H1 (cell line): ENCODE measurements around the gene NLRP11. TPM values are rescaled to one million over a fixed set of nuclear protein-coding genes. Genes with fewer than 3 reads are reported as not detected.

Experiments used
- CTCF ChIA-PET: fragments of 300-600 bp; sonication (Branson Sonifier 250); formaldehyde crosslinking; loops from one replicate; lab custom pipeline; 2021; ENCODE audit not compliant: partially characterized antibody; lab: Charles Lee
- POLR2A ChIA-PET: fragments of 300-600 bp; sonication (Branson Sonifier 250); formaldehyde crosslinking; loops from one replicate; lab custom pipeline; 2021; ENCODE audit warnings: inconsistent platforms; ENCODE audit not compliant: partially characterized antibody; lab: Charles Lee
- DNase-seq, 2 experiments: peaks; one replicate each; pipeline versions ENCODE4 v3.0.0 to v3.0.0-alpha.2; 2010 to 2022; ENCODE audit warnings: low spot score in 2 of 2, low read depth in 1 of 2, mixed read lengths in 1 of 2
- FAIRE-seq: peaks from 2 replicates; lab custom pipeline; 2011; peaks lifted over from hg19 to GRCh38; lab: Jason Lieb, UNC
- H2AFZ ChIP-seq: 2 replicates; pipeline ENCODE4 v1.8.1; 2012; ENCODE audit warnings: low read length, inconsistent platforms
- H2AK5ac ChIP-seq: 2 replicates; pipeline ENCODE4 v1.6.1; 2013; ENCODE audit warnings: low read depth, low read length
- H2BK120ac ChIP-seq: replicated peaks from 2 replicates; pipeline ENCODE3; 2013; ENCODE audit warnings: low read depth, low read length, inconsistent platforms
- H2BK12ac ChIP-seq: 2 replicates; pipeline ENCODE4 v1.6.1; 2013; ENCODE audit warnings: low read depth, low read length
- H2BK15ac ChIP-seq: 2 replicates; pipeline ENCODE4 v1.6.1; 2013; ENCODE audit warnings: low read length
- H2BK20ac ChIP-seq: 2 replicates; pipeline ENCODE4 v1.6.1; 2013; ENCODE audit warnings: low read length
- H2BK5ac ChIP-seq: 2 replicates; pipeline ENCODE4 v1.6.1; 2013; ENCODE audit warnings: low read depth, low read length
- H3K14ac ChIP-seq: 2 replicates; pipeline ENCODE4 v1.6.1; 2013; ENCODE audit warnings: inconsistent platforms; ENCODE audit not compliant: insufficient read length
- H3K18ac ChIP-seq: 2 replicates; pipeline ENCODE4 v1.6.1; 2013; ENCODE audit warnings: low read length; ENCODE audit errors: extremely low read depth
- H3K23ac ChIP-seq: 2 replicates; pipeline ENCODE4 v1.6.1; 2013; ENCODE audit warnings: inconsistent platforms; ENCODE audit not compliant: insufficient read length
- H3K23me2 ChIP-seq: 2 replicates; pipeline ENCODE4 v1.6.1; 2013; ENCODE audit warnings: low read depth, low read length
- H3K27ac ChIP-seq: 2 replicates; pipeline ENCODE4 v1.6.1; 2011; ENCODE audit warnings: low read depth, low read length, inconsistent platforms
- H3K27me3 ChIP-seq, 4 experiments: replicated peaks in 1 of 4; 1 replicate in 1 of 4; 2 replicates in 3 of 4; pipeline versions ENCODE4 v1.6.1 to v1.8.1; 2011 to 2013; ENCODE audit warnings: low read length in 3 of 4, mild to moderate bottlenecking in 3 of 4, inconsistent platforms in 2 of 4, mixed read lengths in 2 of 4, moderate library complexity in 1 of 4; ENCODE audit not compliant: control insufficient read depth in 3 of 4, insufficient read depth in 3 of 4; ENCODE audit errors: extremely low read depth in 1 of 4
- H3K36me3 ChIP-seq, 4 experiments: 2 replicates each; pipeline versions ENCODE4 v1.6.1 to v1.8.1; 2011 to 2013; ENCODE audit warnings: mild to moderate bottlenecking in 4 of 4, low read length in 3 of 4, moderate library complexity in 2 of 4, control low read depth in 1 of 4, inconsistent platforms in 1 of 4; ENCODE audit not compliant: insufficient read depth in 4 of 4, control insufficient read depth in 2 of 4
- H3K4ac ChIP-seq: replicated peaks from 2 replicates; pipeline ENCODE3; 2013; ENCODE audit warnings: low read length, low read depth, mixed read lengths, inconsistent platforms; ENCODE audit not compliant: insufficient read length
- H3K4me1 ChIP-seq, 4 experiments: replicated peaks in 1 of 4; 1 replicate in 1 of 4; 2 replicates in 3 of 4; pipeline versions ENCODE4 v1.6.1 to v1.8.1; 2011 to 2013; ENCODE audit warnings: low read length in 3 of 4, inconsistent platforms in 2 of 4, mixed read lengths in 1 of 4; ENCODE audit not compliant: insufficient read depth in 4 of 4, control insufficient read depth in 3 of 4
- H3K4me2 ChIP-seq, 2 experiments: 2 replicates each; pipeline versions ENCODE4 v1.6.1 to v1.8.1; 2011 to 2013; ENCODE audit warnings: low read depth in 2 of 2, low read length in 2 of 2, control low read depth in 1 of 2, inconsistent platforms in 1 of 2, mild to moderate bottlenecking in 1 of 2; ENCODE audit not compliant: insufficient read depth in 1 of 2
- H3K4me3 ChIP-seq, 4 experiments: fragments of 200-600, 300-600 bp in 1 of 4; sonication (generic), shearing (Covaris generic), sonication (Bioruptor Twin) in 1 of 4; 2 replicates each; pipeline versions ENCODE4 v1.5.1 to v1.8.1; 2011 to 2016; ENCODE audit warnings: low read length in 4 of 4, low read depth in 3 of 4, control low read depth in 2 of 4, inconsistent platforms in 2 of 4, mild to moderate bottlenecking in 2 of 4, mixed read lengths in 1 of 4, moderate library complexity in 1 of 4; ENCODE audit not compliant: insufficient read depth in 2 of 4; ENCODE audit errors: extremely low read depth in 1 of 4
- H3K56ac ChIP-seq: replicated peaks from 2 replicates; pipeline ENCODE3; 2013; ENCODE audit warnings: low read depth, mild to moderate bottlenecking, mixed read lengths, low read length, inconsistent platforms; ENCODE audit not compliant: insufficient read length
- H3K79me1 ChIP-seq: 2 replicates; pipeline ENCODE4 v1.6.1; 2013; ENCODE audit warnings: low read depth, low read length, control low read depth
- H3K79me2 ChIP-seq, 2 experiments: 2 replicates each; pipeline versions ENCODE4 v1.6.1 to v1.8.1; 2012 to 2013; ENCODE audit warnings: low read length in 2 of 2, mild to moderate bottlenecking in 2 of 2, inconsistent platforms in 1 of 2; ENCODE audit not compliant: insufficient read depth in 2 of 2, control insufficient read depth in 1 of 2
- H3K9ac ChIP-seq, 4 experiments: replicated peaks in 1 of 4; 1 replicate in 1 of 4; 2 replicates in 3 of 4; pipeline versions ENCODE4 v1.6.1 to v1.8.1; 2011 to 2013; ENCODE audit warnings: low read depth in 3 of 4, low read length in 3 of 4, control low read depth in 2 of 4, mild to moderate bottlenecking in 2 of 4, moderate library complexity in 2 of 4, inconsistent platforms in 1 of 4; ENCODE audit errors: extremely low read depth in 1 of 4
- H3K9me3 ChIP-seq, 2 experiments: 2 replicates each; pipeline versions ENCODE4 v1.6.1 to v1.8.1; 2012 to 2013; ENCODE audit warnings: mild to moderate bottlenecking in 2 of 2, moderate library complexity in 2 of 2, control low read depth in 1 of 2, inconsistent platforms in 1 of 2, low read depth in 1 of 2, low read length in 1 of 2, mixed read lengths in 1 of 2; ENCODE audit not compliant: insufficient read depth in 2 of 2
- H4K20me1 ChIP-seq, 2 experiments: replicated peaks in 1 of 2; 2 replicates each; pipeline versions ENCODE3 to v1.8.1; 2011 to 2013; ENCODE audit warnings: inconsistent platforms in 2 of 2, low read length in 2 of 2, mild to moderate bottlenecking in 1 of 2; ENCODE audit not compliant: insufficient read depth in 2 of 2, control insufficient read depth in 1 of 2
- H4K5ac ChIP-seq: 2 replicates; pipeline ENCODE4 v1.6.1; 2013; ENCODE audit warnings: low read length, low read depth, mixed read lengths, inconsistent platforms; ENCODE audit not compliant: insufficient read length
- H4K8ac ChIP-seq: 2 replicates; pipeline ENCODE4 v1.8.0; 2013; ENCODE audit warnings: mild to moderate bottlenecking, moderate library complexity, low read length, inconsistent platforms; ENCODE audit not compliant: insufficient read depth; ENCODE audit errors: extremely low read depth
- H4K91ac ChIP-seq: replicated peaks from 2 replicates; pipeline ENCODE3; 2013; ENCODE audit warnings: low read length, mixed read lengths, inconsistent platforms; ENCODE audit not compliant: insufficient read length
- BCL11A ChIP-seq, 2 experiments: IDR thresholded peaks; one replicate each; pipeline ENCODE4 v1.6.1; 2011; ENCODE audit warnings: low read depth in 2 of 2, low read length in 2 of 2, mild to moderate bottlenecking in 2 of 2
- CHD2 ChIP-seq: IDR thresholded peaks from 2 replicates; pipeline ENCODE4 v1.6.1; 2012; ENCODE audit warnings: low read length, improper control_type of control experiment
- EGR1 ChIP-seq: IDR thresholded peaks from 2 replicates; pipeline ENCODE4 v1.6.1; 2011; ENCODE audit warnings: low read depth, low read length, borderline replicate concordance
- EP300 ChIP-seq, 2 experiments: IDR thresholded peaks; 1 replicate in 1 of 2; 2 replicates in 1 of 2; pipeline ENCODE4 v1.6.1; 2011 to 2012; ENCODE audit warnings: low read depth in 2 of 2, low read length in 2 of 2, mild to moderate bottlenecking in 2 of 2, borderline replicate concordance in 1 of 2, inconsistent platforms in 1 of 2, moderate library complexity in 1 of 2
- KDM5A ChIP-seq: fragments of 200-600 bp; IDR thresholded peaks from 2 replicates; pipeline ENCODE4 v1.7.1; 2012; ENCODE audit warnings: mild to moderate bottlenecking, low read length, inconsistent platforms, mixed read lengths
- NRF1 ChIP-seq: IDR thresholded peaks from 2 replicates; pipeline ENCODE4 v1.6.1; 2011; ENCODE audit warnings: mild to moderate bottlenecking, low read depth, low read length, improper control_type of control experiment
- RAD21 ChIP-seq, 2 experiments: IDR thresholded peaks in 1 of 2; conservative IDR thresholded peaks in 1 of 2; 2 replicates each; pipeline ENCODE4 v1.6.1; 2011; ENCODE audit warnings: low read depth in 2 of 2, low read length in 2 of 2, improper control_type of control experiment in 1 of 2, inconsistent platforms in 1 of 2, mild to moderate bottlenecking in 1 of 2, moderate library complexity in 1 of 2
- SIX5 ChIP-seq: IDR thresholded peaks from 2 replicates; pipeline ENCODE4 v1.6.1; 2011; ENCODE audit warnings: mild to moderate bottlenecking, low read depth, low read length
- SRF ChIP-seq: IDR thresholded peaks from 2 replicates; pipeline ENCODE4 v1.6.1; 2011; ENCODE audit warnings: mild to moderate bottlenecking, low read depth, low read length, moderate library complexity
- WGBS, 2 experiments: shearing (Covaris generic) in 1 of 2; methylation state at CpG; one replicate each; pipeline versions ENCODE4 v1.1.6 to v1.1.7; 2013 to 2015; ENCODE audit warnings: low lambda C conversion rate in 2 of 2, mixed read lengths in 2 of 2, inconsistent platforms in 1 of 2, low coverage in 1 of 2, missing lambda C conversion rate in 1 of 2; ENCODE audit not compliant: insufficient replicate concordance in 2 of 2, insufficient coverage in 1 of 2, insufficient read length in 1 of 2; ENCODE audit errors: extremely low coverage in 1 of 2, missing lambda C conversion rate in 1 of 2; 5-methylcytosine and 5-hydroxymethylcytosine counted together
- polyA plus RNA-seq, 7 experiments: library from polyadenylated mRNA; depleted of rRNA in 3 of 7; stranded (reverse) in 5 of 7; unstranded in 2 of 7; fragments of >200 nt in 5 of 7; fragments of 200-250 nt in 2 of 7; gene quantifications; 1 replicate in 5 of 7; 2 replicates in 1 of 7; 4 replicates in 1 of 7; pipeline versions ENCODE4 v1.2.1 to v1.2.3, GENCODE V29; 2011 to 2013; ENCODE audit warnings: missing spikeins in 2 of 7, mixed read lengths in 2 of 7
- total RNA-seq: library from RNA; stranded (reverse); fragmentation: NEBNext Ultra II Directional; extraction: Animal tissue kit (Norgen Biotek cat#: 25700); gene quantifications from 2 replicates; pipeline ENCODE4 v1.2.1, GENCODE V29; 2021
- TF ChIP-seq, protein P1 (sequence below): IDR thresholded peaks from 2 replicates; pipeline ENCODE4 v1.6.1; 2012; ENCODE audit warnings: inconsistent platforms
- TF ChIP-seq, protein P2 (sequence below): IDR thresholded peaks from 2 replicates; pipeline ENCODE4 v1.6.1; 2011; ENCODE audit warnings: low read depth, mild to moderate bottlenecking, low read length; ENCODE audit not compliant: insufficient read depth
- TF ChIP-seq, protein P3 (sequence below): IDR thresholded peaks from 2 replicates; pipeline ENCODE4 v1.6.1; 2012; ENCODE audit warnings: low read length, inconsistent platforms

The NLRP11 gene
- total and polyA plus RNA-seq, 2 of the 8 experiments (the other 6 are each of a cell fraction or from before 2014, with no cell fraction given), result not detected

DNA sequence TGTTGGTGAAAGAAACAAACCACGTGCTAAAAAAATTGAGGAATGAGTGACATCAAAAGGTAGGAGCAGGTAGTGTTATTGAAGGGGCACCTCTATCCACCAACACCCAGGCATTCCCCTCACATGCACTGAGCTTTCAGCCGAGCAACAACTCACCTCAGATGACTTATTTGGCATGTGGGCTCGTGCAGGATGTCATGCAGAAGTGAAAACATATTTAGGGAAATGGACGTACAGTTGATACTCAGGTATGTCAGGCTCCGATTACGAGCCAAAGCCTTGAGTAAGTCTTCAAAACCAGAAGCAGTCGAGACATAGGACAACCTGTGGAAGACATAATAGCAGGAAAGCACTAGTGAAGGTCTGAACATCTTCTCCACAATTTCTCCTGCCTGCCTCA is 30.4 kb downstream of the NLRP11 start:
- 64% methylated on average over 7 of the region's 7 CpGs; no CpG with 5 or more reads in 1 of the 2 experiments for WGBS, 2 experiments
- Histone ChIP-seq H2BK20ac (no peak overlapping the region), H3K27ac (no peak overlapping the region), H2BK120ac (no peak overlapping the region), H3K79me2 (no peaks in the 10 kb centered on the region), H3K4me3 (no peak overlapping the region), H4K91ac (no peak overlapping the region), H3K23ac (no peak overlapping the region), H3K79me1 (no peaks in the 10 kb centered on the region), H2BK12ac (no peak overlapping the region), H3K4me2 (no peak overlapping the region), H3K4me1 (no peaks in the 10 kb centered on the region), H3K9ac (no peak overlapping the region), H4K20me1 (no peaks in the 10 kb centered on the region), H4K5ac (no peak overlapping the region), H3K56ac (no peak overlapping the region), H3K4ac (no peak overlapping the region), H3K23me2 (no peaks in the 10 kb centered on the region), H2AK5ac (no peak overlapping the region), H3K18ac (no peak overlapping the region), H2BK5ac (no peak overlapping the region), H3K14ac (no peak overlapping the region), H3K27me3 (peaks cover 0 to 1% (median 0%) of the 10 kb centered on the region in 4 experiments; a peak in 1 of 7 replicates), H2BK15ac (no peak overlapping the region), H3K9me3 (peaks cover 66 to 84% of the 10 kb centered on the region in 2 experiments), H3K36me3 (no peaks in the 10 kb centered on the region), H2AFZ (no peak overlapping the region), H4K8ac (no peak overlapping the region)
- CTCF ChIA-PET, result no interaction called here
- FAIRE-seq, result no peak
- no peak for DNase-seq
- POLR2A ChIA-PET, result no interaction called here
- TF ChIP-seq RAD21 (IDR thresholded peaks at IDR 0.05 in 1 of 2, conservative IDR thresholded peaks at IDR 0.05 in 1 of 2; ENCODE audit: low read depth in 2 of 2, low read length in 2 of 2), result no peak
- no peak for TF ChIP-seq BCL11A (IDR thresholded peaks at IDR 0.05; ENCODE audit: low read depth in 2 of 2, low read length in 2 of 2)
- TF ChIP-seq SRF, result no peak
- TF ChIP-seq, protein P1, sequence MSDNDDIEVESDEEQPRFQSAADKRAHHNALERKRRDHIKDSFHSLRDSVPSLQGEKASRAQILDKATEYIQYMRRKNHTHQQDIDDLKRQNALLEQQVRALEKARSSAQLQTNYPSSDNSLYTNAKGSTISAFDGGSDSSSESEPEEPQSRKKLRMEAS, result no peak
- no peak for TF ChIP-seq NRF1
- no peak for TF ChIP-seq KDM5A
- TF ChIP-seq, protein P2, sequence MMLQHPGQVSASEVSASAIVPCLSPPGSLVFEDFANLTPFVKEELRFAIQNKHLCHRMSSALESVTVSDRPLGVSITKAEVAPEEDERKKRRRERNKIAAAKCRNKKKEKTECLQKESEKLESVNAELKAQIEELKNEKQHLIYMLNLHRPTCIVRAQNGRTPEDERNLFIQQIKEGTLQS, result no peak
- no peak for TF ChIP-seq CHD2
- TF ChIP-seq, protein P3, sequence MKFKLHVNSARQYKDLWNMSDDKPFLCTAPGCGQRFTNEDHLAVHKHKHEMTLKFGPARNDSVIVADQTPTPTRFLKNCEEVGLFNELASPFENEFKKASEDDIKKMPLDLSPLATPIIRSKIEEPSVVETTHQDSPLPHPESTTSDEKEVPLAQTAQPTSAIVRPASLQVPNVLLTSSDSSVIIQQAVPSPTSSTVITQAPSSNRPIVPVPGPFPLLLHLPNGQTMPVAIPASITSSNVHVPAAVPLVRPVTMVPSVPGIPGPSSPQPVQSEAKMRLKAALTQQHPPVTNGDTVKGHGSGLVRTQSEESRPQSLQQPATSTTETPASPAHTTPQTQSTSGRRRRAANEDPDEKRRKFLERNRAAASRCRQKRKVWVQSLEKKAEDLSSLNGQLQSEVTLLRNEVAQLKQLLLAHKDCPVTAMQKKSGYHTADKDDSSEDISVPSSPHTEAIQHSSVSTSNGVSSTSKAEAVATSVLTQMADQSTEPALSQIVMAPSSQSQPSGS, result no peak
- no peak for TF ChIP-seq SIX5
- TF ChIP-seq EP300 (IDR thresholded peaks at IDR 0.05; ENCODE audit: borderline replicate concordance in 1 of 2, low read depth in 2 of 2, low read length in 2 of 2), result no peak
- no peak for TF ChIP-seq EGR1
